HG03342 (cell line): Measurements from ENCODE around the gene GOLGA6L10.
"Not testable (repeated sequence)": the region's sequence is repeated elsewhere in the genome, so short reads cannot be mapped to it uniquely, and the experiment has no call there.

Source experiments
- ATAC-seq: cut with Tn5 transposase; IDR thresholded peaks from one replicate; pipeline ENCODE4 v1.9.1; 2021; ENCODE audit warnings: mild to moderate bottlenecking, moderate library complexity; ENCODE audit not compliant: unreplicated experiment

The GOLGA6L10 gene

GRCh38 chr15:82349375-82349774 lies at the start of gene GOLGA6L10:
Gene GOLGA6L10 (minus strand): TSS chr15:82349475. CDS start chr15:82349375, 100 bp downstream.
- ATAC-seq = not testable (repeated sequence)

GRCh38 chr15:82398785-82399184 lies 49.5 kb upstream of the GOLGA6L10 start:
- ATAC-seq = no peak

- ATAC-seq = no peak
Observed at GRCh38 chr15:82397817-82398216, 48.5 kb upstream of the GOLGA6L10 start.

GRCh38 chr15:82395788-82396187 lies 46.5 kb upstream of the GOLGA6L10 start:
- not testable (repeated sequence) for ATAC-seq

GRCh38 chr15:82393671-82394070 lies 44.4 kb upstream of the GOLGA6L10 start:
- ATAC-seq = no peak

GRCh38 chr15:82392077-82392476 lies 42.8 kb upstream of the GOLGA6L10 start:
- not testable (repeated sequence) for ATAC-seq

- not testable (repeated sequence) for ATAC-seq
Observed at GRCh38 chr15:82390152-82390551, 40.9 kb upstream of the GOLGA6L10 start.

- not testable (repeated sequence) for ATAC-seq
Observed at GRCh38 chr15:82387209-82387608, 37.9 kb upstream of the GOLGA6L10 start.

- not testable (repeated sequence) for ATAC-seq
Observed at GRCh38 chr15:82381330-82381955, 32.2 kb upstream of the GOLGA6L10 start.

GRCh38 chr15:82379552-82379951 lies 30.3 kb upstream of the GOLGA6L10 start:
- not testable (repeated sequence) for ATAC-seq

GRCh38 chr15:82373661-82374060 lies 24.4 kb upstream of the GOLGA6L10 start:
- not testable (repeated sequence) for ATAC-seq

- no peak for ATAC-seq
Observed at GRCh38 chr15:82371656-82372055, 22.4 kb upstream of the GOLGA6L10 start.

- ATAC-seq = not testable (repeated sequence)
Observed at GRCh38 chr15:82367790-82368189, 18.5 kb upstream of the GOLGA6L10 start.

- peak; percentile 94 for ATAC-seq
Observed at GRCh38 chr15:82365692-82366323, 16.5 kb upstream of the GOLGA6L10 start.

GRCh38 chr15:82364548-82364947 lies 15.3 kb upstream of the GOLGA6L10 start:
- not testable (repeated sequence) for ATAC-seq

- not testable (repeated sequence) for ATAC-seq
Observed at GRCh38 chr15:82362790-82363189, 13.5 kb upstream of the GOLGA6L10 start.

GRCh38 chr15:82360618-82361017 lies 11.3 kb upstream of the GOLGA6L10 start:
- ATAC-seq = not testable (repeated sequence)

- ATAC-seq = not testable (repeated sequence)
Observed at GRCh38 chr15:82355055-82355454, 5.8 kb upstream of the GOLGA6L10 start.

GRCh38 chr15:82354546-82354945 lies 5.3 kb upstream of the GOLGA6L10 start:
- not testable (repeated sequence) for ATAC-seq

GRCh38 chr15:82347645-82348044 lies 1.6 kb downstream of the GOLGA6L10 start:
- not testable (repeated sequence) for ATAC-seq

- not testable (repeated sequence) for ATAC-seq
Observed at GRCh38 chr15:82345176-82345575, 4.1 kb downstream of the GOLGA6L10 start.

- not testable (repeated sequence) for ATAC-seq
Observed at GRCh38 chr15:82344421-82344820, 4.9 kb downstream of the GOLGA6L10 start.
